HG03432 (cell line): Measurements from ENCODE around the gene ADAMTSL1.

ENCODE experiments used
- ATAC-seq: cut with Tn5 transposase; IDR thresholded peaks from one replicate; pipeline ENCODE4 v1.9.1; 2021; ENCODE audit warnings: mild to moderate bottlenecking, moderate library complexity; ENCODE audit not compliant: unreplicated experiment

The ADAMTSL1 gene

DNA sequence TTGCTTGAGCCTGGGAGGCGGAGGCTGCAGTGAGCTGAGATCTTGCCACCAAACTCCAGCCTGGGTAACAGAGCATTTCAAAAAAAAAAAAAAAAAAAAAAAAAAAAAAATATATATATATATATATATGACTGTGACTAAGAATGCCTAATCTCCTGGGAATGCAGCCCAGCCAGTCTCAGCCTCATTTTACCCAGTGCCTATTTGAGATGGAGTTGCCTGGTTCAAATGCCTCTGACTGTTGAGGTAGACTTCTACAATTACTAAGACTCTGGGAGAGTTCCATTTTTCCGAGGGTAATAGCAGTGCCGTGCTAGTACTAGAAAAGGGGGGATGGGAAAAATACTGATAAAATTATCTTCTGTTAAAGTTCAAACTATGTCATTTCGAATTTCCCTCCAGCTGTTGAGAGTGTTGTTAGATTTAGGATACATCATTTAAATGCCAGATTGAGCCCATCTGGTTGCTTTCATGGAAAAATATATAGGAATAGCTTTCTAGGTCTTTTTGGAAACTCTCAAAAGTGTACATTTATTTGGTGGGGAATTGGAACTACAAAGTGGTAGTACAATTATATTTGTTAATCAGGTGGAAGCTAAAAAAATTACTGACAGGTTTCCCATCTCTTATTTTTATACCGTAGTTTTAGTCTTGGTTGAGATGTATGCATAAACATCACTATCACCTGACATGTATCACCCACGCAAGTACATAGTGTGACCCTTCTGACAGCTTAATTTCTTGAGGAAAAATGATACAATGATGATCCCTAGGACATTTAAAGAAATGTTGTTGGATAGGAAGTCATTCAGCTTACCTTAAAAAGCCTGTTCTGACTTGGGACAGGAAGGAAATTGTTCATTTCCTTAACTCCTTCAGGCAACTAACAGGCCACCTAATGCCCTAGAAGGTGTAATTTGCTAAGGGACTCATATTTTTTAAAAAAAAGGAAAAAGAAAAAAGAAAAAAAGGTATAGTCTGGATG lies 214.9 kb downstream of the ADAMTSL1 start:
- no peak for ATAC-seq

DNA sequence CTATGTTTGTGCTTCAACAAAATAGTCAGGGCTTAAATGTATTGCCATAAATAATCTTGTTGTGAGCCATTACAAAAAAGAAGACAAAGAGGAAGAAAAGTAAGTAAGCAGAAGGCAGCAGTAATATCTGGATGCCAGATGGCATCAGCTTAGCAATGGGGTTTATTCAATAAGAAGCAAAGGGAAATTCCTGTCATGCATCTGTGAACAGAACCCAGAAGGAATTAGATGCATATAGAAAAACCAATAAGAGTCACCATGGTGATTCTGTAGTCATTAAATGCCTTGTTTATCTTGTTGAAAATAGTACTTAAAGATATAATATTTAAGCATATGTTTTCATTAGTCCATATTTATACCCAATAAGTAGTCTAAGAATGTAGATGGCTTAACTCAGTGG lies 216.0 kb downstream of the ADAMTSL1 start:
- ATAC-seq: peak; percentile 31

- peak; percentile 75 for ATAC-seq
These were observed 218.3 kb downstream of the ADAMTSL1 start for GRCh38 chr9:18692268-18692667.

DNA sequence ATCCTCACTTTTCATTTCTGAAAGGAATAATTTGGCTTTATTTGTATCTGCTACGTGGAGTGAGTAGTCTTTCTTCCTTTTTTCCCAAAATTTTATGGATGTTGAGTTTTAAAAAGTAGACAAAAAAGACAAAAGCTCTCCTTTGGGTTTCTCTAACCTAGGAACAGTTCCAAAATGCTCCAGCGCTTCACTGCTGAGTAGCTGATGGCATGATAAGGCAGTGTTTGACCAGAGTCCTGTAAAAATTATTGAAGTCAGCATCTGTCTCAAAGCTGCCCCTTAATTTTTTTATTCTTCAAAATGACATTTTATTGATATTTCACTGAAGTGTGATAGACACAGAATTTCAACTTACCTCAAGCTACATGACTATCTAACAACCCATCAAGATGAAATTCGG lies 219.0 kb downstream of the ADAMTSL1 start:
- ATAC-seq: no peak

- no peak for ATAC-seq
These were observed 221.2 kb downstream of the ADAMTSL1 start for GRCh38 chr9:18694959-18695668.

DNA sequence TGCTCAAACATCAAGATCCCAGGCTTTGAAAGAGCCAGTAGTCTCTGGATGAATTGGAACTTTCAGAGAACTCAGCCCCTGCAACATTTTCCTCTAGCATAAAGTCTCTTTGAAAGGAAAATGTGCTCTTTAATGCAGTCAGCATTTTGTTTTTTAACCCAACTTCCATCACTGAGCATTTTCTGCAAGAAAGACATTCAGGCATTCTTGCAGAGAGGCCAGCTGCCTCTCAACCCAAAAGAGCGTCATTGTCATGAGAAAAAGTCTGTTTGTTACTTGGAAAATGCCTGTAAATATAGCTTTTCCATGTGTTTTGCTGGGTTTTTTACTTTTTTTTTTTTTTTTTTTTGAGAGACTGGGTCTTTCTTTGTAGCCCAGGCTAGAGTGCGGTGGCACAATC lies 225.0 kb downstream of the ADAMTSL1 start:
- ATAC-seq: no peak

- ATAC-seq: no peak
These were observed 225.8 kb downstream of the ADAMTSL1 start for GRCh38 chr9:18699764-18700163.

- ATAC-seq: no peak
These were observed 226.8 kb downstream of the ADAMTSL1 start for GRCh38 chr9:18700714-18701113.

- no peak for ATAC-seq
These were observed 229.4 kb downstream of the ADAMTSL1 start for GRCh38 chr9:18703151-18703900.

DNA sequence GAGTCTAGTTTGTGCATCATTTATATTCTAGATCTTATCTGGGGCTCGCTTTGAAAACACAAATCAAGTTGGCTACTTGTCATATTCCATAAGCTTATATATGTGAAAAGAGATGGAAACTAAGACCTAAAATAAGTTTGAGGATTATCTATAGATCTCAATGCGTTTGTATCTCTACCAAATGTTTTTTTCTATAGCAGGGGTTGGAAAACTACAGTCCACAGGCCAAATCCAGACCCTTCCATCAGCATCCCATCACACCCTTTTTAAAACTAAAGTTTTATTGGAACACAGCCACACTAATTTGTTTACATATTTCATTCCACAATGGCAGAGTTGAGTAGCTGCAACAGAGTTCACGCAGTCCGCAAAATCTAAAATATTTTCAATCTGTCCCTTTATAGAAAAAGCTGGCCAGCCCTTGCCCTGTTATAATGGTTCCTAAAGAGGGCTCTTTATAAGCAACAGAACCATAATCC lies 230.0 kb downstream of the ADAMTSL1 start:
- no peak for ATAC-seq

DNA sequence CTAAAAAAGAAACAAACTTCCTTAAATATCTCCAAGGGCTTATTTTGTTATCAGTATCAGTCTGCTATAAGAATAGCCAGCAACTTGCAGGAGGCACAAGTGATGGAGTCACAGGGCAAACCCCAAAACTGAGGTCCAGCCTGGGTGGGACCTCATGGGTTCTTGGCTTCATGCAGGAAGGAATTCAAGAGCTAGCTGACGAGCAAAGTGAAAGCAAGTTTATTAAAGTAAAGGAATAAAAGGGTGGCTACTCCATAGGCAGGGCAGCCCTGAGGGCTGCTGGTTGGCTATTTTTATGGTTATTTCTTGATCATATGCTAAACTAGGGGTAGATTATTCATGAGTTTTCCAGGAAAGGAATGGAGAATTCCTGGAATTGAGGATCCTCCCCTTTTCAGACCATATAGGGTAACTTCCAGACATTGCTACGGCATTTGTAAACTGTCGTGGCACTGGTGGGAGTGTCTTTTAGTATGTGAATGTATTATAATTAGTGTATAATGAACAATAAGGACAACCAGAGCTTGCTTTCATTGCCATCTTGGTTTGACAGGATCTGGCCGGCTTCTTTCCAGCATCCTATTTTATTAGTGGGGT lies 231.9 kb downstream of the ADAMTSL1 start:
- no peak for ATAC-seq

DNA sequence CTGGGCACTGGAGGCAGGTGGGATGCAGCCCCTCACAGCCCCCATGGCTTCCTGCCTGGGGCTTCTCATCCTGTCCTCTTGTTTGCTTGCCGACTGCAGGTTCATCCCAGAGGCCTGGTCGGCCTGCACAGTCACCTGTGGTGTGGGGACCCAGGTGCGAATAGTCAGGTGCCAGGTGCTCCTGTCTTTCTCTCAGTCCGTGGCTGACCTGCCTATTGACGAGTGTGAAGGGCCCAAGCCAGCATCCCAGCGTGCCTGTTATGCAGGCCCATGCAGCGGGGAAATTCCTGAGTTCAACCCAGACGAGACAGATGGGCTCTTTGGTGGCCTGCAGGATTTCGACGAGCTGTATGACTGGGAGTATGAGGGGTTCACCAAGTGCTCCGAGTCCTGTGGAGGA lies 232.7 kb downstream of the ADAMTSL1 start:
- ATAC-seq: no peak

GRCh38 chr9:18707061-18707461 lies 233.1 kb downstream of the ADAMTSL1 start:
- ATAC-seq: no peak

DNA sequence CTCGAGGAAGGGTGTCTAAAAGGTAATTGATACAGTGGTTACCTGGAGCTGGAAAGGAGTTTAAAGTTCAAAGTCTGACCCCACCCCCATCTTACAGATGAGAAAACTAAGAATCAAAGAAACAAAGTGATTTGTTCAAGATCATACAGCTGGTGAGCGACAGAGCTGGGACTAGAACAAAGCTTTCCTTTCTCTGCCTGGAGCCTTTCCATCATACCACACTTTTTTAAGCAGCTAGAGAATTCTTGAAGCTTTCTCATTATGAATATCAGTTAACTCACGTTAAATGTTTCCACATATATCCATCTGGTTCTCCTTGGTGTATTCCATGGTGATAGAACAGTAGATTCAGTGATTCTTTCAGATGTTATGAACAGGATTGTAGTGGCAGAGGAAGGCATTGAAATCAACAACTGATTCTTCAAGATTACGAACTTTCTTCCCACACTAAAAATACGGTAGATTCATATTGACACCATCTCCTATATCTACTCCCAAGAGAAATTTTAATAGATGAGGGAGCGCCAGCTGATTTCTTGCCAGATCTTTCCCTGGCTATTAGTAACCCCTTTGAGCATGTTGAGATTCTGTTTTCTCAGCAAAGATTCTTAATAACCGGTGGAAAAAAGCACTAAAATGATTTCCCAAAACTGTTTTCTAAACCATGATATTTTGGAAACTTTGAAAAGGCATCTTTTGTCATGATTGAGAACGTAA lies 233.7 kb downstream of the ADAMTSL1 start:
- no peak for ATAC-seq

GRCh38 chr9:18708429-18708828 lies 234.5 kb downstream of the ADAMTSL1 start:
- ATAC-seq: no peak

- no peak for ATAC-seq
These were observed 236.1 kb downstream of the ADAMTSL1 start for GRCh38 chr9:18710065-18710464.

DNA sequence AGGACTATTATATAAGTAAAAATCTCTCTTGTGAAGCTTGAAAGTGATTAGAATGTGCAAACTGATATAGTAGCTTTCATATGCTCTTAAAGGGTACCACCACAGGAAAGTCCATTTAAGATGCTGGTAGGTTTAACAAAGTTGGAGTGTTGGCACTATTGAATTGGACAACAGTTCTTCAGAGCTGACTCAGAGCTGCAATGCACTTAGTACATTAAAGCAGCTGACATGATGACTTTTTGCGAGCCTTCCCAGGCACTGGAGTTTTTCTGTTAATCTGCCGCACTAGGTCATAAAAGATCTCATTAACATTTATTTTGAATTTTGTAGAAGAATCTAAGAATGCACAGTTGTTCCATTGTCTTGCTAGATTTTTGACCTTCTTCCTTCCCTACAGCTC lies 243.8 kb downstream of the ADAMTSL1 start:
- no peak for ATAC-seq

DNA sequence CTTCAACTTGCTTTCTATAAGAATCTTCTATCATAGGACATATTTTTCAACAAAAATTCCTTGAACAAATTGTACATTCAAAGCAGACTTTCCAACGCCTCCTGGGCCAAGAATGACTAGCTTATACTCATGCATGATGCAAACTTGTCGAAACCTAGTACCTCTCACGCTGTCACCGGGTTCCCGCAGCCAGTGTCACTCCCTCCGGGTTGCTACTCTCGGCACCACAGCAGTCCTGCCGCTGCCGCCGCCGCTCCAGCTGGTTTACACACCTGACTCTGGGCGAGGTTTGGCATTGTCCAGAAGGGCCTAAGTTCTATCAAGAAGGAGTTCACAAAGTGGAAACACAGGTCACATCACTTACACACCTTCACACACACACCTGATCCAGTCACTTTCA lies 244.4 kb downstream of the ADAMTSL1 start:
- no peak for ATAC-seq

- ATAC-seq: no peak
These were observed 245.0 kb downstream of the ADAMTSL1 start for GRCh38 chr9:18718932-18719331.

DNA sequence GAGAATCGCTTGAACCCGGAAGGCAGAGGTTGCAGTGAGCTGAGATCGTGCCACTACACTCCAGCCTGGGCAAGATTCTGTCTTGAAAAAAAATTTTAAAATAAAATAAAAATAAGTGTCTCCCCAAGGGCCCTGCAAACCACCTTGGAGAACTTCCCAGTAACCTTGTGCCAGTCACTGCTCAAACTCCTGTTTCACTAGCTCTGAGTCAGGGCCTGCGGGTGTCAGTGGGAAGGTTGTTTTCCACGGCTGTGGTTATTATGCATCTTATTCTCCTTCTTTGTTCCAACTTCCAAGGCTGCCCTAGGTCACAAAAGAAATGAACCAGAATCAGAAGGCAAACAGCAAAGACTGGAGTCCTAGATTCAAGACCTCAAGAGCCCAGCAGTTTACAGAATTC lies 246.7 kb downstream of the ADAMTSL1 start:
- ATAC-seq: no peak
